ENCODE data around the gene IKZF1.

IKZF1 gene

DNA sequence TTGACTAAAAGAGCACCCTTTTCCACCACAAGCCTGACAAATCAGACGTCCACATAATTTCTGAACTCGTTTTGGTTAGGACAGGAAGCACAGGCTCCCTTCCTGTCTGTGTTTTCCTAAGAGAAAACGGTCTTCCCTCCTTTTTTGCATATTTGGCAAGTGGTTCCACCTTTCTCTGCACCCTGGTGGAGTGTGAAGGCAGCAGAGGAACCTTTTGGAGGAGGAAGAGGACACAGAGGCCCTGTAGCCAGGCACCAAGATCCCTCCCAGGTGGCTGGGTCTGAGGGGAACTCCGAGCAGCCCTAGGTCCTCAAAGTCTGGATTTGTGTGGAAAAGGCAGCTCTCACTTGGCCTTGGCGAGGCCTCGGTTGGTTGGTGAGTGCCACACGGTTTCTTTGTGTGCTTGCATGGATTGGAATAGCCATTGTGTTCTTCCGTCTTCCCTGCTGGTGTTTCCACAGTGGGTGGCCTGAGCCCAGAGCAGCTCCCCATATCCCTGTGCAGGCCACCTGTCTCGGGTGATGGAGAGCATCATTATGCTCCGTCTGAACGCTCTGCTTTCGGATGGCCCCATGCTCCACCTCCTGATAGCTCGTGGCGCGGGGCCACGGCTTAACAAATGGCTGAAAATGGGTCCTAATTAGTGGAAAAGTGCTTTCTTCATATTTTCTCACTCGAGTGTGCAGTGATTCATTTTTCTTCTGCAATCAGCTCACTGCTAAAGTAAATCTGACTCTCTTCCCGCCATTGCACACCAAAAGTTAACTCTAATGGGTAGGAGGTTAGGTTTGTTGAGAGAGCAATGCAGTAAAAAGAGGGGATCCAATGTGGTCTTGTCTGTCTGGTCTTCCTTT is 4.2 kb downstream of the IKZF1 start:
- no peak for DNase-seq (ENCODE audit: low read depth)

DNA sequence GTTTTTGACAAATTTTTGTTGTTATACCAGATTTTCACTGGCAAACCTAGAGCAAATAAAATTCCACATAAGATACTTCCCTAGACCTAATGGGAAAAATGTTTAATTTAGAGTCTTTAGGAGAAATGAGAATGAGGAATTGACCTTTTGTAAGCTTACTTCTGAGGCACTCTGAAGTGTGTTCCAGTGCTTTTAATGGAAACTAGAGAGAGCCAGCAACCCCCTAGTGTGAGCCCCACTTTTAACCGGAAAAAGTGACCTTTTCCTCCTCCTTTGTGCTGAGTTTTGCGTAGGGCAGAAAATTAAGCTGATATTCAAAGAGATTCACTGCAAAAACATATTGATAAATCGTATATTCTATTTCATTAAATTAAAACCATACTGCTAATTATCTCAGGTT is 5.2 kb downstream of the IKZF1 start:
- no peak for DNase-seq (ENCODE audit: low read depth)

DNA sequence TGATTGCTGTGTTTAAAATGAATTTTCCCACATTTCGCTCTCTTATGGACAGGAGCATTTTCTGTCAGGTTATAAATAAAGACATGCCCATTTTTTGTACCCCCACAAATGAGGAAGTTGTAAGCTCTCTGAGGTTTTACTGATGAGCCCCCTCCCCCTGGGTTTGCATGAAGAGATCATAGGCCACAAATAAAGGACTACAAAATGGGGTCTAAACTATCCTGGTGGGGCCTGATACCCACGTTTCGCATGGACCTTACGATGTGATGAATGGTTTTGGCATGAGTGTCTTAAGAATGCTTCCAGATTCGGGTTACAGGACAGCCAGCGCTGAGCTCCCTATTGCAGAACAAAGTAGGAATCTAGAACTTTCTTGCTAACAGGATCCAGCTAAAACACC is 5.8 kb downstream of the IKZF1 start:
- no peak for DNase-seq (ENCODE audit: low read depth)

DNA sequence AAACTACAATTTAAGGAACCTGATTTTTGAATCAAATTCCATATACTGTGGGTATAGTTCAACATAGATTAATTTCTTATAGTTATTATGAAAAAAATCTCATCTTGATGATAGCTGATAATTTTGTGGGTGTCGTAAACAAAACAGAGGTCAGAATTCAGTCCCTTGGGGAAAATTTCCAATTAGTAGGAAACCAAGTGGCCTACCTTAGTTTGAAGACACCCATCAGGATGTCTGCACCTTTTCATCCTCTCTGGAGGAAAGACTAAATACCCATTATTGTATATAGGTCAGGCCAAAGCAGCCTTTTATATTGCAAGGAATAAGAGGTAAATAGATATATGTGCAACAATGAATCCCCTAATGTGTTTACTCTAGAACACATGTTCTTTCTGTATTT is 6.4 kb downstream of the IKZF1 start:
- no peak for DNase-seq (ENCODE audit: low read depth)

DNA sequence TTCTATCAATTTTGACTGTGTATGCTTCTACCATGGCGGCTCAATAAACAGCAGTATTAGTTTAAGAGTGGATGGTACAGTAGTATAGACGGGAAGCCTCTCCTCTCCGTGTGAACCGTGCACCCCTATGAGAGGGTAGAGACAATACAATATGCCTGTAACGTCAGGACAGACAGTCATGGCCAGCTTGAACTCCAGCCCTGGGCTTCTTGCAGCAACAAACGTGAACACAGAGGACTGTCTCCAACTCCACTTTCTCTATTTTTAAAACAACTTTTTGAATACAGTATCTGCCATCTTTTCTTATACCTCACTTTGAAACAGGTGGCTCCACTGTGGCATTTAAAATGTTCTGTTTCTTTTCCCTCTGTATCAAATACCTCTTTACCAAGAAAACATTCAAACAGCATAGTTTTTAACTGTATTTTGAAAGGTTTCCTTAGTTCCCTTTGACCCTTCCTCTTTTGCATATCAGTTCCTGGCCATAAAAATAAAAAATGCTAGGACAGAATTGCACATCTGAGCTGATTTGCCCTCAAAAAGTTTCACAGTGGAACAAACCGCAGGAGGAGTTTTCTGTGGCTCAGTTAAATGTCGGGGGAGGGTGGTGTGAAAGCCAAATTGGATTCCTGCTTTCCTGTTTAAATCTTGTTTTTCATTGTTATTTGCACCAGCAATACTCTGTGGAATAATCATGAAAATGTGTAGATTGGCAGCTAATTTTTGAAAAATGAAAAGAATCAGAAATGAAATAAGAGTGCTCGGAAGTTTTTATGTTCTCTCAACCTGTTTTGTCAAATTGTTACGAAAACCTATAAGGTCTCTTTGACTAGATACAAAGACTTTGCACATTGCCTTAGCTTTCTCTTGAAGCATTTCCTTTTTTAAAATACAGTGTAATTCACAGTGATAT is 8.0 kb downstream of the IKZF1 start:
- DNase-seq (ENCODE audit: low read depth), result no peak

DNA sequence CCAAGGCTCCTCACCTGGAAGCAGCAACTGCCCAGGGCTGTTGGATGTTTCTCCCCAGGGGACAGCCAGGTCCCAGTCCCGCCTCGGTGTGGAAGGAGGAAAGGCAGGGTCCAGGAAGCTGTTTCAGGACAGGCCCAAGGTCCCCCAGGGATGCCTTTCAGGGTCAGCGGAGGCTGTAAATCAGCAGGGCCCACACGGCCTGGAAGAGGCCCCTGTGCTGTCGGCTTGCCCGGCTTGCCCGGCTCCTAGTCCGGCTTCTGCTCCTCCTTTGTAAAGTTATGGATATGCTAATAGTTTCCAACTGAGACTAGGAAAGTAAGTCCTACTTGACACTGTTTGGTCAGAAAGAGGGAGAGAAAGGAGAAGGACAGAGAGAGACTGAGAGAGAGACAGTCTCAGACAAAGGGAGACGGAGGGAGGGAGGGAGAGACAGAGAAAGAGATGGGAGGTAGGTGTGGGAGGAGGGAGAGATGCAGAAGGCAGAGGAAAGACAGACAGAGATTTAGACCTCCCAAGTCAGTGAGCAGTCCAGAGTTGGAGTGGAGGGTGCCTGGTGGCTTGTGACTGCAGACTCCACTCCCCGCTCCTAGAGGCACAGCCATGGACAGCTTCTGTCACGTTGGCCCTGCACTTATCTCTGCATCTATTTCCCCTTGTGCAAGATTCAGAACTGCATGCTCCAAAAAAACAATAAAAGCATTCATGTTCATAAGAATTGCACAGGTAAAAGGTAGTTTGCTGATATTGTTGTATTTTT is 10.5 kb downstream of the IKZF1 start:
- no peak for DNase-seq (ENCODE audit: low read depth)

DNA sequence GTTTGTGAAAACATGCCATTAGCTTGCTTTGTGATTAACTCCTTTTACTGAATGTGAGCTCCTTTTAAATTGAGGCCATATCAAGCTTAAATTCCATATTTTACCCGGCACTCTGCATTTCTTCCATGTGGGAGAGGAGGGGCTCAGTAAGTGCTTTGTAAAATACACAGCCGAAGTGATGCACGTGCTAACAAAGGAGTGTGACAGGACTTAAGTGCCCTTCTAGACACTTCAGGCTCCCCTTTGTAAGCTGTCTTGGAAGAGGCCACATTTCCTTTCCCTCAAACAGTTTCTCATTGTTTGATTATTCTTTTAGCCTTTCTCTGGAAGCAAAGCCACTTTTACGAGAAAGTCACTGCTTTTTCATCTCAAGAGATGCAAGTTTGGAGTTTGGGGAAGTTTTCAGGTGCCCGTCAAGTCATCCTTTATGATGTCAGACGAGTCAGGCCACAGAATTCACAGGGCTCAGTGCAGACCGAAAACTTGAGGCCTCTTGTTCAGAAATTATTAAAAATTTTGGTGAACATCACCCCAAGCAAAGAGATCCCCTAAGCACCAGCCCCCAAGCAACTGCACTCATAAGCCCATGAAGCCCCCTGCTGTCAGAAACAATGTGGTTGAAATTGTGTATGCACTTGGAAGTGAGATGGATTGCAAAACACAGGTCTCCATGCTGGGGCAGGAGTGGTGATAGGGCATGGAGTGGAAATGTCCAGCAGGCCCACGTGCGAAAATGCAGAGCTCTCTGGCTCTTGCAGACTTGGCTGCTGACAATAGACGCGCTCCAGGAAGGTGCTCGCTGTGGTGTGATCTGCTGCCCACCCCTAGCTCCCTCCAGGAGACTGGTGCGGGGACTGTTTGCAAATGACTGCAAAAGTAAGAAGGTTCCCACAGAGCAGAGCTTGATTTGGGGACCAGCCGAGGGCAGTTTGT is 11.5 kb downstream of the IKZF1 start:
- no peak for DNase-seq (ENCODE audit: low read depth)

DNA sequence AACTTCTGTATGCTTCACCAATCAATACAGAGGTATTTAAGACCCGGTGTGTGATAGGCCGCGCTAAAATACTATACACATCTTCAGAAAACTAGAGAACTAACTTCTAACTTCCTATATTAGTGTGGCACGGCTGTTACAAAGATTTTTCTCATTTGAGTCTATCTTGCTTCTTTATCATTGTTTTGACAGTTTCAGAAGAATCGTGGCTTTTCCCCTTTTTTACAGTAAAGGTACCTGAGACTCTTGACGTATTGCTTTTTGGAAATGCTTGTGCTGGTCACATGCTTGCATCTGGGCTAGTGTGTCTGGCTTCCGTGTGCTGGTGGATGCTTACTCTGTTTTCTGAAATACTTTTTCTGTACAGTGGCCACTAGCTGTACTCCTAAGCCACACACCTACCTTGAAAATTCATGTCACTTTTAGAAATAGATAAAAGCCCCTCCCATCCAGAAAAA is 12.7 kb downstream of the IKZF1 start:
- DNase-seq (ENCODE audit: low read depth), result no peak

DNA sequence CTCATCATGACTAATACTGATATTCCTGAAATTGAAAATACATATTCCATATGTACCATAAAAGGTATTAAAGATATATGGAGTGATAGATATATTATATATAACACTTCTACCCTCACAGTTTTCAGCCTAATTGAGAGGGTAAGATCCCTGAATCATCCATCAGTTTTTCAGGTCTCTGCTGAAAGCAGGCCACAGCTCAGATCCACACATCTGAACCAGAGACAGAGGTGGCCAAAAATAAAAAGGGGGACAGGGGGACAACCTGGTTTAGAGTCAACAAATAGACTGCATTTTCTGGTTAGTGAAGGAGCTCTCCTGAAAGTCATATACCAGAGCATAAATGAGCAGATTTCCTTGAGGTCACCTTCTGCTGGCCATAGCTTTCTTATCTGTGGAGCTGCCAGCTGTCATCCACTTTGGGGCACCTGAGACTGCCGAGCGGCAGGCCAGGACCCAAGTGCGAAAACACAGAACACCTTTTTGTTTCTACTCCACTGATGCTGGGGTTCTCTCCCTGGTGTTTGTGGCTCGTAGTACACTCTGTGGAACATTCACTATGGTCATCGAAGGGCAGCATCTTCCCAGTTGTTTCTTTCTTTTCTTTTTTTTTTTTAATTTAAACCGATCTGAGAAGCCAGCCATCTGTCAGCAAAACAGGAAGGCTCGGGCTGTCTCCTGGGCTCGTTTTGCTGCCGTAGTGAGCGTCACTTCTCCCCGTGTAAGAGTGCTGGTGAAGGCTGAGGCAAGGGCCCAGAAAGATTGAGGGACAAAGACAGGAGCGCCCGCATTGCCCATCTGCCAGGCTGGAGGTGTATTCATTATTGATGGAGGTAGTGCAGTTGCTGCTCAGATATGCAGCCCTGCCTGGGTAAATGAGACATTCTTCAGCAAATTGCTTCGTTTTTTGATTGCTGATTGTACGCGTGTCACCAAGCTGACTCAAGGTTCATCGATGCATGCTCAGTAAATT is 13.5 kb downstream of the IKZF1 start:
- DNase-seq (ENCODE audit: low read depth), result no peak

DNA sequence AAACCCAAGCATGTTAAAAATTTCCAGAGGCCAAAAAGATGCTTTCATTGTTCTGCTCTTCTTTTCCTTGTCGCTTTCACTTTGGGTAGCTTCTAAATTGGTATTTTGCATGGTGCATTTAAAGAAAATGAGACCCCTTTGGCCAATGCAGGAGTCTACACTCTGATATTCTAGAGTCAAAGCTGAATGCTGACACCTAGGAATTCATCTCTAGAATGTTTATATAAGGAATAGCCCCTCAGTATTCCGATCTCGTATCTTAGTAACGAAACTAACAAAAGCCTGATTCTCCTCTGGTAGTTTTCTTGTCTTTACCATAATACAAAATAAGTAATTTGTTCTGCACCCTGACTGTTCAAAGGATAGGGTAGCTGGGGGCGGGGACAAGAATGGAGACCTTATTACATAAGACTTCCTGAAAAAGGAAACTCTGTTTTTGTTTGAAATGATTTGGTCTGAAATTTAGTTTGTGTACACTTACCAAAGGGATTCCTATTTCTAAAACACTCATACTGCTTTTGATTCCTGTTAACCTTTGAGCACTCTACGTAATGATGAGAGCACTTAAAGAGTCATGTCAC is 17.1 kb downstream of the IKZF1 start:
- no peak for DNase-seq (ENCODE audit: low read depth)

DNA sequence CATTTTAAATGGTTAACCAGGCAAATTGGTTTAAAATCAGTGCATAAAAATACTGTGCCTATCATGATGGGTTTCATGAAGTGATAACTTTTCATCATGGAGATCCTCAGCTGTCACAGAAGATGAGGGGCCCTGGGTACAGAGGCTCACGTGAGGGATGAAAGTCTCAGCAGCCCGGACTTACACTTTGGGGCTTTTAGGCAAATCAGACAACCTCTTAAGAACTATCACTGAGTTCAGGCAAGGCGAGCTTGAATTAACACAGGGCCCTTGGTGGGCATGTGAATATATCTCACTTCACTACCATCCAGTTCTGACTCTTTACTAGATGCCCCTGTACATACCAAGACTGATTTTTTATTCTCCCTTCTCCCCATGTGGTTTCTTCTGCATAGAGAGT is 19.6 kb downstream of the IKZF1 start:
- DNase-seq (ENCODE audit: low read depth), result no peak

DNA sequence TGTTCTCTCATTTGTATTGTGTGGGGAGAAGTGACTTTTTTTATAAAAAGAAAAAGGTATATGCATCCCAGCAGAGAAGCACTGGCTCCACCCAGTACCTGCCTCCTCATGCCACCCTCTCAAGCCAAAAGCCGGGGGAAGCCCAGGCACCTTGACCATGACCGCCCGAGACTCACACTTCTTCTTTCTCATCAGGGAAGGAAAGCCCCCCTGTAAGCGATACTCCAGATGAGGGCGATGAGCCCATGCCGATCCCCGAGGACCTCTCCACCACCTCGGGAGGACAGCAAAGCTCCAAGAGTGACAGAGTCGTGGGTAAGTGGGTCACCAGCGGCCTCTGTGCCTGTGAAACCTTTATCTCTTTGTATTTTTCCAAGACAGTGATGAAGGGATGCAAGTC is 22.9 kb downstream of the IKZF1 start:
- DNase-seq (ENCODE audit: low read depth), result no peak

DNA sequence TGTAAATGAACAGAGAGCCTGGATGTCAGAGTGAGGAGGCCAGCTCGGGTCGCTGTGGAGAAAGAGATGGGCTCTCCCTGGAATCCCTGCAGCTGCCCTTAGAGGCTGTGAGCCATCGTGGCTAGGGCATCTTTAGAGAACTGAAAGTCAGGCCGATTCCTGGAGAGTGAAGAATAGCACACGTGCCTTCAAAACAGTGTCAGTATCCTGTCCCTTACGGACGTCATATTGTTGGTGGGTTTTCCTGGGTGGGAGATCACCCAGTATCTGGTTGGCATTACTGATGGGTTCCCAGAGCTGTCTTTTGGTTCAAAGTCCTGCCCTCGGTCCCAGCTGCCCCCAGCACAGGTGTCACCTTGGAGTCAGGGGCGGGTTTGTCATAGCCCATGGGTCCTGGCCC is 25.3 kb downstream of the IKZF1 start:
- DNase-seq (ENCODE audit: low read depth), result no peak

DNA sequence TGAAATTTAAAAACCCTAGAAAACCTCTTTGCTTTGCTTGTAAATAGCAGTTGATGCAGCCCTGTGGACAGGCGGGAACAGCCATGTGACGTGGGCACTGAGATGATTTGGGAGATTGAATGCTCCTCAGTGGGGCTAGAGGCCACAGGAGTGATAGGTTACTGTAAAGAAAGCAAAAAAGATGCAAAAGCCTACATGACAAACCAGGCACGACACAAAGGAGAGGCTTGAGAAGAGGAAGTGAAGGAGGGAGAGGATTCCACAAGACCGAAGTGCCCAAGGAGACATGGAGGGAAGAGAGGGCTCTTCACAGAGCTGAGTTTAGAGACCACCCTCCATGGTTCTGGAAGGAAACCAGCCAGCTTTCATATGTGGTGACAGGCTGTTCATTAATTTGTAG is 25.7 kb downstream of the IKZF1 start:
- DNase-seq (ENCODE audit: low read depth), result no peak

DNA sequence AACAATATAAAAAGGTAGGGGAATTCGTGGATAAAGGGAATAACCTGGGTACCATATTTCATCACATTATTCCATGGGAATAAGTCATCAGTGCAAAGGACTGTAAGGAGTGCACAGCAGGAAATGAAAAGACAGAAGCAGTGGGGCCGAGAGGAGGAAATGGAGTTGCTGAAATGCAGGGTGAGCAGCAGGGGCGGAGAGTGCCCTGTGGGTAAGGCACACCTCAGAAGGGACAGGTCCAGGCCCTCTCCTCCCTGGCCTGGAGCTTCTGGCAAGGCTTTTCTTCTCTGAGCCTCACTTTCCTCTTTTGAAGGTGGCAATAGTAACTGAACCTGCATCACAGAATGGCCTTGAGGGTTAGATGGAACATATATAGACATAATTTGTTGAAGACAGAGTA is 26.2 kb downstream of the IKZF1 start:
- no peak for DNase-seq (ENCODE audit: low read depth)

DNA sequence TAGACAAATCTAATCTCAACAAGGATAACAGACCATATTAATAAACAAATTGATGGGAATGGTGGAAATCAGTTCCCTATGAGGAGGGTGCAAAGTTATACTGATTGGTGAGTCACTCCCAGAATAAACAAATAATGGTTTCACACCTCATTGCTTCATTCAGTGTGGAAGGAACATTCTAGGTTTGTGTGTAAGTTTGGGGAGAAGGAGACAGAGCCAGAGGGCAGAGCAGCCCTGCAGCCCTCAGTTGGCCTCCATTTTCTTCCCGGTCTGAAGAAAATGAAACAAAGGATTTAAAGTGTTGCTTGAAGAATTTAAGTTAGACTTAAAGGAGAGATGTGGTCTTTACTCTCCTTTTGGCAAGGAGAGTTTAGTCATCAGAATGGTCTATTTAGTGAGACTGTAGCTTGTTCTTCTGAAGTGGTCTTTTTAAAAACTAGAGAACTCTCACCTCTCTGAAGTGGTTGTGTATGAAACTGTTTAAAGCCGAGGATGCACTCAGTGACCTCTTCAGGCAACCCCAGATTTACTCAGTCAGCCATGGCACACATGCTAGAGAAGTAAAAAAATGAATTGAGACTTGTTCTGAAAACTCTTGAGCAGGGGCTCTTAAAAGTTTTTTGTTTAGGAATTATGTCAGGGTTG is 27.2 kb downstream of the IKZF1 start:
- no peak for DNase-seq (ENCODE audit: low read depth)

DNA sequence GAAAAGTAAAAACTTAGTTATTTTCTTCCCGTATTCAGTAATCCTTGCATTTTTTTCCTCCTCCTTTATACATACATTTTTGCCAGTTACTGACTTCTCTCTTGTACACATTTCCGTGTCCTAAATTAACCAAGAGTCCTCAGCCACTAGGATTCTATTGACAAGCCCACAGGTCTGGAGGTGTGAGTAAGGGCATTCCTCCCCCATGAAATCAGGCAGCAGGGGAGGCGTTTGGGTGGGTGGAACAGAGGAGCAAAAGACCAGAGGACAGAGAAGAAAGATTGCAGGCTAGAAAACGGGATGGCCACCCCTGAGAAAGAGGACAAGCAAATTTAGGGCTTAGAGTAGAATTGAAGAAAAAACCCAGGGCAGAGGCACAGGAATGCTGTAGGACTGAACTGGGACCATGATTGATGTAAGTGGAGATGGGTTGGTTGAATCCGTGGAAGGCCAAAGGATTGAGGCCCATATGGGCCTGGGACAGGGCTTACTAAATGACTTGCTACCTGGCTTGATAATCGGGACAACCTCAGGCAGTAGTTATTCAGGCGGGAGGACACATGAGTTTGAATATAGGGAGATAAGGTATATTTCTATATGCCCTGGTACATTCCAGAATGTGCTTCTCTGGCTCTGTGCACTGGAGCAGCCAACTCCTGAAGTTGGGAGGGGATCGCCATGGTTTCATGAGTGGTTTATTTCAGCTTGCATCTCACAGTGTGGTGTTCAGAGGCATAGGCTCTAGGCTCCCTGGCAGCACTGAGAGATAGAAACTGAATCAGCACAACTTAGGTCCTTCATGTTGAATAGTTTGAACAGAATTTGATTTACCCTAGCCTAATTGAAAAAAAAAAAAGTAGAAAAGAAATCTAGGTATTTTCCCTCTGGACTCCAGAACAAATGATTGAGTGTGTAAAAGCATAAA is 28.0 kb downstream of the IKZF1 start:
- no peak for DNase-seq (ENCODE audit: low read depth)

DNA sequence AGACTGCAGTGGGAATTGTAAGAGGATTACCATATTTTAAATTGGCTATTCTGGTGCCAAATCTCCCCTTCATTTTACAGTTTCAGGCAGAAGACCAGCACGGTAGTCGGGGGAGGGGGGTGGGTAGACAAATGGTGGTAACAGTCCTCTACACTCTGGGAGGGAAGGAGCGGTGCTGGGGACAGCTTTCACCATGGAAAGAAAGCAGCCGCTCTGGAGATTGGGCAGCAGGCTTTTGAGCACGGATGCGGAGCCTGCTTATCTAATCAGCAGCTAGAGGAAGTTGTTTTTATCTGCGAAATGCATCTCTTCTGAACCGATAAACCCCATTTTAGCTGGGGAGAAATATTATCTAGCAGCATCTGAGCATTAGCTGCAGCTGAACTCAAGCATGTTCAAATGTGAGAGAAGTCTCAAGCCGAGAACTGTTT is 28.7 kb downstream of the IKZF1 start:
- DNase-seq (ENCODE audit: low read depth), result no peak
